Stimulated activated CD8-positive, alpha-beta memory T cell treated with anti-CD3 and anti-CD28 coated beads, Interleukin-12 subunit alpha, Interleukin-12 subunit beta, amount 100 ng/mL, for 4 hours (primary cell): ENCODE data around the gene PLEKHA8.
A peak's percentile ranks its signal among the peaks of the same experiment; 100 is the strongest.

ENCODE experiments used
- DNase-seq: peaks from one replicate; pipeline ENCODE4 v3.0.0-alpha.2; 2020; ENCODE audit warnings: low read depth

The PLEKHA8 gene, protein sequence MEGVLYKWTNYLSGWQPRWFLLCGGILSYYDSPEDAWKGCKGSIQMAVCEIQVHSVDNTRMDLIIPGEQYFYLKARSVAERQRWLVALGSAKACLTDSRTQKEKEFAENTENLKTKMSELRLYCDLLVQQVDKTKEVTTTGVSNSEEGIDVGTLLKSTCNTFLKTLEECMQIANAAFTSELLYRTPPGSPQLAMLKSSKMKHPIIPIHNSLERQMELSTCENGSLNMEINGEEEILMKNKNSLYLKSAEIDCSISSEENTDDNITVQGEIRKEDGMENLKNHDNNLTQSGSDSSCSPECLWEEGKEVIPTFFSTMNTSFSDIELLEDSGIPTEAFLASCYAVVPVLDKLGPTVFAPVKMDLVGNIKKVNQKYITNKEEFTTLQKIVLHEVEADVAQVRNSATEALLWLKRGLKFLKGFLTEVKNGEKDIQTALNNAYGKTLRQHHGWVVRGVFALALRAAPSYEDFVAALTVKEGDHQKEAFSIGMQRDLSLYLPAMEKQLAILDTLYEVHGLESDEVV

DNA sequence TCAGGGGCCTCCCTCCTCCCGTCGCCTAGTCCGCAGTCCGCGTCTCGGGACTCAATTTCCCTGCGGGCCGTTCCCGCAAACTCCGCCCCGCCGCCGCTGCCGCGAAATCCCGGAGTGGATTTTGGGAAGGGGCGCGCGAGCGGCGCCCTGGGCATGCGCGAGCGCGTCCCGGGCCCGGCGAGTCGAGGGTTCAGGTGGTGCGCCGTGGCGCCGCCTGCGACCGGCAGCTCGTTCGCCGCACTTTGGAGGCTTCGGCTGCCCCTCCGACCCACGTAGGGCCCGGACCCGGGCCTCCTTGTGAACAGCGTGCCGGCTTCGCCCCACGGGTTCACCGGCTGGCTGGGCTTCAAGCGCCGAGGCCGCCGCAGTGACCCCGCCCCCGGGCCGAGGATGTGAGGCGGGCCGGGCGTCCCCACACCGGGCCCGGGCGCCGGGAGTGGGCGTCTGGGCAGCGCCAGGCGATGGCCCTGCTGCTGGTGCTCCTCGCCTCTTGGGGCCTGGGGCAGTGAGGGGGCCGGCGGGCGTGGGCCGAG lies at the start of gene PLEKHA8:
TSS of gene PLEKHA8 (plus strand) at position 197 of the 533 bp plus-strand sequence. CDS start 351 bp downstream, outside the sequence.
- peak; percentile 84 for DNase-seq

GRCh38 chr7:29980151-29980550 lies 48.1 kb upstream of the PLEKHA8 start:
- DNase-seq: no peak

DNA sequence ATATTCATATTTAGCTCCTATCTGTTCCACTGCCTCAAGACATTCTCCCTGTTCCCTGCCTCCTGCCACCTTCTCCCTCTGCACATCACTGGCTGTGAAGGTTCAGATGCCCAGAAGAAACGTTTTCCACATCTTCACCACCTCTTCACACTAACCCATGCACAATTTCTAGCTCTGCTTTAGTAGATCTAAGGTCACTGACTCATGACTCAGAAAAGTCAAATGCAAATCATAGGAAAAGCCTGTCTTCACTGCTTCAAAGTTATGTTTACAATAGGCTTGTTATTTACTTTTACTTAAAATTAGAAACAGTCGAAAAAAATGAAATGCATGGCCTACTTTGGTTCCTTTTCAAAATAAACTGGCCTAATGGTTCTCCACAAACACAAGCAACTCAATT lies 41.1 kb upstream of the PLEKHA8 start:
- no peak for DNase-seq

- no peak for DNase-seq
Measured at GRCh38 chr7:29987811-29988317, 40.3 kb upstream of the PLEKHA8 start.

GRCh38 chr7:29988424-29989256 lies 39.6 kb upstream of the PLEKHA8 start:
- peak; percentile 27 for DNase-seq

DNA sequence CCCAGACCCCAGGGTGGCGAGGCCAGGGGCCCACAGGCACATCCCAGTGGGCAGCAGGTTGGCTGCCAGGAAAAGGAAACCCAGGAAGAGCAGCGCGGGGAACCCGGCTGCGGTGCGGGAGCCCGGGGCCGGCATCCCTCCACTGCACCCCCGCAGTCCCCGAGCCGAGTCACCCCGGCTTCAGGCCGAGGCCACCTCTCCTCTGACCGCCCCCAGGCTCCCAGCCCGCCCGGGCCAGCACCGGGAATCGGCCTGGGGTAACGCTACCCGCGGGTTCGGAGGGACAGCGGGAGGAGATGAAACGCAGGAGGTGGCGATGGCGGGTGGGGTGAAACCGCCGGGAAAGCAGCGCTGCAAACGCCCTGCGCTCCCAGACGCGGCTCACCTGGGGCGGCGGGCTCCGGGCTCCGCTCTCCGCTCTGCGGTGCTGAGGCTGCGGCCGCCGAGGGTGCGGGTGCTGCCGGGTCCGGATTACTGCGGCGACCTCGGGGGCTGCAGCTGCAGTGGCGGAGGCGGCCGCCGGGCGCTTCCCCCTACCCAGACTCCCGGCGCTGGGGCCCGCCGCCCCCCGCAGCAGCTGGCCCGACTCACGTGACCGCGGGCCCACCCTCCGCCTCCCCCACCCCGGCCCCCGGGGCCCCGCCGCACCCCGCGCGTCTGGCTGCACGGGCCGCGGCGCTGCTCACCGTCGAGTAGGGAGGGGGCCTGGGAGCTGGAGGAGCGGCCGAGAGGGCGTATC lies 38.8 kb upstream of the PLEKHA8 start, which contains the start of gene SCRN1:
TSS of gene SCRN1 (minus strand) at position 545 of the 739 bp plus-strand sequence. CDS start 20,734 bp downstream, outside the sequence.
- peak; percentile 15 for DNase-seq

DNA sequence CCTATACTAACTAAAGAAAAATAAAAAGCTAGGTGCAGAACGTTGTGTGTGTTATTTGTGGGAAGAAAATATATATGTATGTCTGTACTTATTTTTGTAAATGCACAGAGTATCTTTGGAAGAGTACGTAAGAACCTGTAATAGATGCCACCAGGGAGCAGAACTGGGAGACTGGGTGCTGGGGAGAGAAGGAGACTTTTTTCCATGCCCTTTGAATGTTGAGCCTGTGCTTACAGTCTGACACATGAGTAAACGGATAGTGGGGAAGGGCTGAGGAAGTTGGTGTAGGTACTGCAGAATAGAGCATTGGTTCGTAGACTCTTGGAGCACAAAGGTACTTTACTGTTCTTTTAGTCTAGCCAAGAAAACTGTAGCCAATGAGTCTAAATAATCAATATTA lies 37.3 kb upstream of the PLEKHA8 start:
- DNase-seq: no peak

DNA sequence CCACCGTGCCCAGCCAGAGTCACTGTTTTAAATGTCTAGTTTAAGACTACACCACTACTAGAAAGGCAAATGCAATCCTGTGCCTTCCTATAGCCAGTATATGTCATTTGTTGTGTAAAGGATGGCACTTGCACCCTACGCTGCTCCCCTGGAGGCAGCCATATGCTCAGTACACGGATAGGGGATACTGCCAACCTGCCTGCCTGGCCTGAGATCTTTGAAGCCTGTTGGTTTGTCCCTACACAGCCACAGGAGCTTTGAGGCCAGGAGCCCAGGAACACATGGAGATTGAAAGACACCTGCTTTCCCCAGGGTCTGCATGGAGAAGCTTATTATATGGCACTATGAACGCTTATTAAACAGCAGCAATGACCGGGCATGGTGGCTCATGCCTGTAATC lies 36.3 kb upstream of the PLEKHA8 start:
- DNase-seq: no peak

- DNase-seq: no peak
Measured at GRCh38 chr7:29993140-29993539, 35.1 kb upstream of the PLEKHA8 start.

DNA sequence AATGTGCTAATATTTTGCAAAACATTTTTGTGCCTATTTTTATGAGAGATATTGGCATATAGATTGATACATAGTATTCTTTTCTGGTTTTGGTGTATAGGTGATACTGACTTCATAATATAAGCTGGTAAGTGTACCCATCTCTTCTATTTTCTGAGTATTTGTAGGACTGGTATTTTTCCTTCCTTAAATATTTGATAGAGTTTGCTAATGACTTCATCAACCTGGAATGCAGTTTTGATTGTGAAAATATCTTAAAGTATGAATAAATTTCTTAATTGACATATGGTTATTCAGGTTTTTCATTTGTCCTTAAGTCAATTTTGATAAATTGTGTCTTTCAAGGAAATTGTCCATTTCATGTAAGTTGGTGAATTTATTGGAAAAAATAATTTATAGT lies 32.6 kb upstream of the PLEKHA8 start:
- DNase-seq: no peak

DNA sequence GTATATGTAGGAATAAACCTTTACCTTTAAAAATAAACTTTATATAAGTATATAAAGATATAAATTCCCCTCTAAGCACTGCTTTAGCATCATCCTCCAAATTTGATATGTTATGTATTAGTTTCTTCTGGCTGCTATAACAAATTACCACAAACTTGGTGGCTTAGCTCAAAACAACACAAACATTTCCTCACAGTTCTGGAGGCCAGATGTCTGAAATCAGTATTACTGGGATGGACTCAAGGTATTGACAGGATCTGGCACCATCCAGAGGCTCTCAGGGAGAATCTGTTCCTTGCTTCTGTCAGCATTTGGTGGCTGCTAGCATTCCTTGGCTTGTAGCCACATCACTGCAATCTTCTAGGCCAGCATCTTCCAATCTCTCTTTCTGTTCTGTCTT lies 31.9 kb upstream of the PLEKHA8 start:
- DNase-seq: no peak

GRCh38 chr7:29998489-29998888 lies 29.7 kb upstream of the PLEKHA8 start:
- DNase-seq: no peak

- no peak for DNase-seq
Measured at GRCh38 chr7:30001998-30002397, 26.2 kb upstream of the PLEKHA8 start.

GRCh38 chr7:30003098-30003497 lies 25.1 kb upstream of the PLEKHA8 start:
- no peak for DNase-seq

DNA sequence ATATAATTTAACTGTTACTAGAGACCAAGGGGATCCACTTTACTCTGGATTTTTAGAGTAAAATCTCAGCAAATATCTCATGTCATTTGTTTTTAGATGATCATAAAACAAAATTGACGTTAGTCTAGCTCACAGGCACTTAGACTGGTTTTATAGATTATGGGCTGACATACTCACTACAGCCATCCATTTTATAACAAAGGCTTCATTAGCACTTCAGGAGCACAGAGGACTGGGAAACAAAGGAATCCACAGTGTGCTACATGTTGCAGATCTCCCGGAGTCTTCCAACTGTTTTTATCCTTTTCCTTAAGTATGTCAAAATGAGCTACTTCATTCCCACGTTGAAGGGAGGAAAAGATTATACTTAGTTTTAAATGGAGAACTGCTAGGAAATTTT lies 22.7 kb upstream of the PLEKHA8 start:
- DNase-seq: no peak

- no peak for DNase-seq
Measured at GRCh38 chr7:30010021-30010420, 18.2 kb upstream of the PLEKHA8 start.

GRCh38 chr7:30012757-30013156 lies 15.5 kb upstream of the PLEKHA8 start:
- DNase-seq: no peak

DNA sequence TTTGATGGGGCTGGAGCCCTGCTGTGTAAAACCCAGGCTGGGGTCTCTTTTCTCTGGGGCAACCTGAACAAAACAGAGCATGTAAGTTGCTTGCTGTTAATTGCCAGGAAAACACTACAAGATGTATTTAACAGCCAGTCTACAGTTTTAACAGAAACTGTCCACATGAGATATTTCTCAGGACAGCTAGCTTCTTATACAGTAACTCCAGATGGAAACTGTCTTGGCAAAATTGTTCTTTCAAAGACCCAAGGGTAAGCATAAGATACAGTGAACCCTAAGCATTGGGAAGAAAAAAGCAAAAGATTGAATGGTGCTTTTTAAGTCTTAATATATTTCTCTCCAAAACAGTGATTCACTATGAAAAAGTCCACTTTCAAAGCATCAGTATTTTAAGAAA lies 9.8 kb upstream of the PLEKHA8 start:
- no peak for DNase-seq

- no peak for DNase-seq
Measured at GRCh38 chr7:30019387-30019786, 8.8 kb upstream of the PLEKHA8 start.

GRCh38 chr7:30019960-30020359 lies 8.3 kb upstream of the PLEKHA8 start:
- no peak for DNase-seq

DNA sequence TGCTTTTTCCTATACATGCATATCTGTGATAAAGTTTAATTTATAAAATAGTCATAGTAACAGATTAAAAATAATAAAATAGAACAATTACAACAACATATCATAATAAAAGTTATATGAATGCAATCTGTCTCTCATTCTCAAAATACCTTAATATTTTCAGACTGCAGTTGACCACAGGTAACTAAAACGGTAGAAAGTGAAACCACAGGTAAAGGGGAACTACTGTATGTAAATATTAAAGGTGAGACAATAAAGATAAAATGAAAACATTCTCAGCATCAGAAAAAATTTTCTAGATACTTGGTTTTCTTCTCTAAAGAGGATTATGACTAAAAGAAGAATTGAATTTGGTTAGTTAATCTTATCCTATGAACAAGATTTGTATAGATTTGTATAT lies 7.7 kb upstream of the PLEKHA8 start:
- DNase-seq: no peak

DNA sequence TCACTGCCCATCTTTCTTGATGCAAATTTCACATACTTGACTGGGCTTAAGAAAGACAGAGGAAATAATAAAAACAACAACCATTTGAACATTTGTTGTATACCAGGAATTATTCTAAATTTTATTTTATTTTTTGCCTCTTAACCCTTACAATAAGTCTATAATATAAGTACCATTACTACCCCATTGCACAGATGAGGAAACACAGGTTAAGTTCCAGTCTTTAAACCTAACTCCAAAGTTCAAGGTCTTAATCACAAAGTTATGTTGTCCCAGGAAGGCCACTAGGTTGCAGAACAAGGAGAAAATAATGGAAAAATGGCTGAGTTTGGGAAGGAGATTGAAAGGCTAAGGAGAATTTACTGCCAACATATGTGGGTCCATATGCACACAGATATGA lies 5.2 kb upstream of the PLEKHA8 start:
- no peak for DNase-seq
